DMS 273 treated with DMSO at 0.1 percent for 48 hours (cell line): ENCODE data around the gene HMX3.
"Not testable (repeated sequence)": the region's sequence is repeated elsewhere in the genome, so short reads cannot be mapped to it uniquely, and the experiment has no call there.

Experiments used
- DNase-seq: peaks from one replicate; lab custom pipeline; 2025; lab: John Stamatoyannopoulos, UW

The HMX3 gene

GRCh38 chr10:123148414-123149161 is 12.8 kb downstream of the HMX3 start:
- no peak for DNase-seq

GRCh38 chr10:123149162-123149567 is 13.4 kb downstream of the HMX3 start:
- DNase-seq, result no peak

- no peak for DNase-seq
Observed at GRCh38 chr10:123149568-123150270, 13.9 kb downstream of the HMX3 start.

DNA sequence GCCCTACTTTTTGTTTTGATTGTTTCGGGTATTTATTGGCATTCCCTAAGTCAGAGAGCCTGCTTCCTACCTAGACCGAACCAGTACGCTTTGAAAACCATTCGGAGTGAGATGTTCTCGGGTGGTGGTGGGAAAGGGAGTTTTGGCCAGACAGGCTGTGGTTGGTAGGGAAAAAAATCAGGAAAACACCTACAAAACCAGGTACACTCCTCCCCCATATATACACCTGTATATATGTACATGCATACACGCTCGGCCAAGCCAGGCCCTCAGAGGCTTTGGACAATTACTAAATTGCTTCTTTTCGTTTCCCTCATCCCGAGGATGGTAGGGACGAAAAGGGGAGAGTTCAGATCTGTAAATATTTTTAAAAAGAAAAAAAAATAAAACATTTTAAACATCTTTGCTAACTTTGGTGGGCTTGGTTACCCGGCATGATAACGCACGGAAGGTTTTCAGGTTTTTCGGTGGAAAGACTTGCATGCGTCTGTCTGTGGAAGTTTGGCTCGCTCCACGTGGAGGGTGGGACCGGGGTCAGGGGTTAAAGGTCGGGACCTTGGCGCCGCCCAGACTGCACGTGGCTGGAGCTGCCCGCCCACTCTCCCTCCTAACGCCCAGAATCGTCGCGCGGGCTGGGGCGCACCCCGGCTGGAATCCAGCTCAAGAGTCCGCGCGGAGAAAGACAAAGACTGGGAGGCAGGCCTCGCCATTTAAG is 14.7 kb downstream of the HMX3 start:
- no peak for DNase-seq

DNA sequence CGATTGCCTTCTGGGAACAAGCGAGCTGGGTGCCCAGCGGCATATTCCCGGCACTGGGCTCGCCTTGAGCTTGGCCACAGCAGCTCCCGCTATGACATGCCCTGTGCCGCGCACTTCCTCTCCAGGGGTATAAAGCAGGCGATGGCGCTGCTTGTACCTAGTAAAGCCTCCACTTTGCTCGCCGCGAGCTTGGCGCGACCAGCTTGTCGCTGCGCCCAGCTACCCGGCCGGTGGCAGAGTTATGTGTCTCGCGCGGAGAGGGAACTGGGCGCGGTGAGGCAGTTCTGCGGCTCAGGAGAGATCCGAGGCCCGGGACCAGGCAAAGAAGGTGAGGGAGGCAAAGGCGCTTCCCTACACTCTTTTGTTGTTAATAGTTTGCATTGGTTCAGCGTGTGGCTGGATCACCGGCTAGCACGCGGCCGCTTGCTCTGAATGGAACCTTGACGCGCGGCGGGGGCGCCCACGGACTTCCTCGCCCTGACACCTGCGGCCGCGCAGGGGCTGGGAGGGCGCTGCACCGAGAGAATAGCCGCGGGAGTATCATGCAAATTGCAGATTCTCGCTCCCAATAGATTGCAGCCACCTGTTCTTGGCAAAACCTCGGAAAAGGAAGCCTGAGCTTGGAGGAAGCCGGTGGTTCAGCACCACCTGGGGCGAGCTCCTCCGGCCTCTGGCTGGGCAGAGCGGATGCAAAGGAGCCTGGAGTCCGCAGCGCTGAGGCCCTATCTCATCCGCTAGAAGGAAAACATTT is 15.4 kb downstream of the HMX3 start:
- DNase-seq, result no peak

DNA sequence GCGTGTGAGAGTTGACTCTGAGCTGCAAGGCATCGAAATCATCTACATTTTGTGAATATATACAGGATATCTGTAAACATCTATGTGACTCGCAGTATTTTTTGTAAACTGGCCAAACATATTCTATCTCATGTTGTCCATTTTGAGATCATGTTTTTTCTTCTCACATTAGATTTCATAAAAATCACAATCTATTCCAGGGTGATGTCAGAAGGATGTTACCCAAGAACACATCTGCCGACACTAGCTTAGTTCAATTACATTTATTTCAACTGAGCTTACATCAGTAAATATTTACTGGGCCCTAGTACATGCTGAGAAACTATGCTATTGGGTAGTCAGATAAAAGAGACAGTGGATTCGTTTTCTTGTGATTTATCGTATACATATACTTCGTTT is 16.0 kb downstream of the HMX3 start:
- no peak for DNase-seq

- no peak for DNase-seq
Observed at GRCh38 chr10:123153486-123154091, 17.8 kb downstream of the HMX3 start.

- DNase-seq, result peak; percentile 97
Observed at GRCh38 chr10:123154092-123154710, 18.4 kb downstream of the HMX3 start, which contains the start of gene BUB3. Gene BUB3 (plus strand): TSS chr10:123154402. CDS start chr10:123154918, 516 bp downstream.

DNA sequence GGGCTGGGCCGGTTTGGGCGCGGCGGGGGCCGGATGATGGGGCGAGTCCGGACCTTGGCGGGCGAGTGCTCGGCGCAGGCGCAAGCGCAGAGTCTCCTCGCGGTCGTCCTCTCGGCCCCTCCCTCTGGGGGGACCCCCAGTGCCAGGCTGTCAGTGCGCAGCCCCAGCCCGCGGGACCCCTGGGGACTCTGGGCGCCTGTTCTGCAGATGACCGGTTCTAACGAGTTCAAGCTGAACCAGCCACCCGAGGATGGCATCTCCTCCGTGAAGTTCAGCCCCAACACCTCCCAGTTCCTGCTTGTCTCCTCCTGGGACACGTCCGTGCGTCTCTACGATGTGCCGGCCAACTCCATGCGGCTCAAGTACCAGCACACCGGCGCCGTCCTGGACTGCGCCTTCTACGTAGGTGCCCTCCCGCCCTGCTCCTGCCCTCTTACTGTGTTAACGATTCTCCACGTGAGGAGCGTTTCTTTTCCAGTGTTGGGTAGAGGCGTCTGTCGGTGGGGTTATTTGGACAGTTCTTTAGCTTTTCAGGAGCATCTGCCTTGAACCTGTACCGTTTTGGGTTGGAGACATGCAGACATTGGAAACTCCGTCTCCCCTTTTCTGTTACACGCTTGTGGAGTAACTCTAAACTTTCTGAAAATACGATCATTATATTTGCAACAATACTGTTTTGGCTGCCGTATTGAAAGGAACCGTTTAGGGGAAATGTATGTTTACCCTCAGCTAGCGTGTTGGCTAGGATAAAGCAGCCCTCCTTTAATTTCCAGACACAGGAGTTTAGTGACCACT is 19.1 kb downstream of the HMX3 start:
- DNase-seq, result no peak

DNA sequence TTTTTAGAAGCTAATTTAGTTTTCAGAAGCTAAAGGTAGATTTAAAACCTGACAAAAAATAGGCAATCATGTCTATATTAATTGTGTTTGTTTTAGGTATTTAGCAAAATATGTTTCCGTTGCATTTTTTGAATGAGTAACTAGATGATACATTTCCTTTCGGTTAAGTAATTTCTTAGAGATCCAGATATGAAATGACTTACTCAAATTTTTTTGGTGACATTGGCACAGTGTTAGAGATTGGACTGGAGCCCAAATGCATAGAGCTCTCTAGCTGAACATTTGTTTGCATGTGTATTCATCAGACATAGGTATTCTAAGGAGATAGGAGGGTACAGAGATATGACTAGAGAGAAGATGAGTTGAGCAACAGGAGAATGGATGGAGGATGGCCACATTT is 20.3 kb downstream of the HMX3 start:
- DNase-seq, result no peak

- DNase-seq, result no peak
Observed at GRCh38 chr10:123157210-123157609, 21.4 kb downstream of the HMX3 start.

DNA sequence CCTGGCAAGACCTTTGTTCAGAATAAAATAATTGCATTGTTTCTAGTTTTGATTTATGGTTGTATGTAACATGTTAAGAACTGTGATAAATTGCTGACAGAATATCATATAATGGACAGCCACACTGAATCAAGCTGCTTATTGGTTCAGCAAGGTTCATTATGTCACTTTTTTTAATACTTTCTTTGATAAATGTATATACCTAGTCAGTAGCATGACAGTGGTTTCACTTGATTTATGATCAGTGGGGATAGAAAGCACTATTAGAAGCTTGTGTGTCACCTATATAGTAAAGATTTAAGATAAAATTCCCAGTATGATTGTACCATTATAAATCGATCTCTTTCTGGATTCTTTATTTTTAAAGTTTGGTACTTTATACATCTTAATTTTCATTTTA is 22.9 kb downstream of the HMX3 start:
- DNase-seq, result no peak

DNA sequence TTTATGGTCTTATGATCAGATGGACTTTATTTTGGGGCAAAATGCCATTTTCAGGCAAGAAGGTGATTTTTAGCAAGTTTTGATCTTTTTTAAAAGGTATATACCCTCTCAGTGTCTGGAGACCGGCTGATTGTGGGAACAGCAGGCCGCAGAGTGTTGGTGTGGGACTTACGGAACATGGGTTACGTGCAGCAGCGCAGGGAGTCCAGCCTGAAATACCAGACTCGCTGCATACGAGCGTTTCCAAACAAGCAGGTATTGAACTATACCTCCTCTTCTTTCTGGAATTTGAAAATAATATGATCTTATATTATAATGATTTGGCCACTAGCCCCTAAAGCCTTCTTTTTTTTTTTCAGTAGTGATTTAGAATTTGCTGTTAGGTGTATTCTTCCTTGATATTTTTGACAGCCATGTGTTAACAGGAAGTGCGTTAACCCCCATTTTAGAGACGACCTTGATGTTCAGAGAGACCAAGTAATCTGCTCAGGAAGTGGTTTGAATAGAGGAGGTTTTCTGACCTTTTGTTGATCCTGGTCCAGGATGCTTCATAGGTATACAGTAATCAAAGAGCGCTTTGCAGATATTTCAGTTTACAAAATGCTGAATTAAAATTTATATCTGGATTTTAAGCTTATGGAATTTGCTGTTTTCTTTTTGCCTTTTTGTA is 24.7 kb downstream of the HMX3 start:
- no peak for DNase-seq

- DNase-seq, result no peak
Observed at GRCh38 chr10:123164319-123164718, 28.5 kb downstream of the HMX3 start.

DNA sequence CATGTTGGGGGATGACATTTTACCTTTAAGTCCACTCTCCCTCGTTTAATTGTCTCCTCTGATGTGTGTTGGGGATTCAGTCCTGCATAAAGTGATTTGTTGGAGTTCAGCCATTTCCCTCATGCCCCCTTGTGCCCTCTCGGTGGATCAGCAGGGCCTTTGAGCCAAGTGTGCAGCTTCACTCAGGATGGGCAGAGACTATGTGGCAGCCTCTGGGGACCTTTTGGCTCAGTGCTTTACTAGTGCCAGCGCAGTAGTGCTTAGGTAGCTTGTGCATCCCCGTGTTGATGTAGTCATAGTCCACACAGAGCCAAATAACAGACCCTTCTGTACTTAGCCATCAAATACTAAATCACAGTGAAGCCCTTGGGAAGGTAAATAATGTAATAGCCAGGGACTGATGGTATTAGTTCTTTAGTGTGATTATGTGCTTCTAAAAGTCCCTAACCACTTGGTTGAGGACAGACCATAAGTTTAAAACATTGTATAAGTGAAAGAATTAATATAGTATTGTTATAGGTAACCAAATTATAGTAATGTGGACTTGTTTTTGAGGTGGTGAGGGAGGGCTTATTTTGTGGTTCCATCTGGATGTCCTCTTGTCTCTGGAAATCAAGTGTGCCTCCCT is 29.8 kb downstream of the HMX3 start:
- no peak for DNase-seq

DNA sequence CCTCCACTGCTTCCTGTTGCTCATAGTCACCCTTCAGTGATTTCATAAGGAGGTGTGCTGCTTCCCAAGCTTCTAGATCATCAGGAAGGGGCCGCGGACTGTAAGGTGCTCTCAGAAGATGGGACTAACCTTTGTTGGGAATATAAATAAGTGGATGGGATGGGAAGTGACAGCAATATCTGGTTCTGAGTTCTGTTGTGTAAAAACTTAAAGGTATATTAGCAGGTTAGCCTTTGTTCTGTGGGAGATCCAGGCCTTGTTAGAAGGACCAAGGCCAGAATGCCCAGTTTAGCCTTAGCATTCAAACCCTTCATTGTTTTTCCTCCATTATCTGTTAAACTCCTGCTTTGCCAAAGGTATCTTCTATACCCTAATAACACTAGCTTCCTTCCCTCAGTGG is 30.8 kb downstream of the HMX3 start:
- no peak for DNase-seq

- no peak for DNase-seq
Observed at GRCh38 chr10:123170961-123171360, 35.2 kb downstream of the HMX3 start.

DNA sequence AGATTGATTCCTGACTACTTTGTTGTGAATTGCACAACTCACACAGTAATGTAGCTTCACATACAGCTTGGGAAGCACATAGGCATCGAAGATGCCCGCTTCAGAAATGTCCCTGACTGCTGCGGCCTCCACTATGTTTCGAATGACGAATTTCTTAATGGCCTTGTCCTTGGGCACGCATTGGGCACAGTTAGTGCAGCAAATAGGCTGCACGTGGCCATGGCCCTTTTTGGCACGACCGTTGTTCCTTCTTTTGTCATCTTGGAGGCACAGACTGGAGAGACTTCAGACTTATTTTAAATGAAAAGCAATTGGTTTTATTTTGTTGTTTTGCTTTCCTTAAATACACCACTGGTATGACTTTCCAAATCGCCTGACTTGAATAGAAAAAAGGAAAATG is 35.8 kb downstream of the HMX3 start:
- DNase-seq, result not testable (repeated sequence)
